ENCODE measurements around the gene ANAPC13. TPM values are rescaled to one million over a fixed set of nuclear protein-coding genes. Genes with fewer than 3 reads are reported as not detected.
A peak's percentile ranks its signal among the peaks of the same experiment; 100 is the strongest.

The ANAPC13 gene
- total RNA-seq, 2 experiments from 2014 or later, result 29.8 to 50.6 TPM

DNA sequence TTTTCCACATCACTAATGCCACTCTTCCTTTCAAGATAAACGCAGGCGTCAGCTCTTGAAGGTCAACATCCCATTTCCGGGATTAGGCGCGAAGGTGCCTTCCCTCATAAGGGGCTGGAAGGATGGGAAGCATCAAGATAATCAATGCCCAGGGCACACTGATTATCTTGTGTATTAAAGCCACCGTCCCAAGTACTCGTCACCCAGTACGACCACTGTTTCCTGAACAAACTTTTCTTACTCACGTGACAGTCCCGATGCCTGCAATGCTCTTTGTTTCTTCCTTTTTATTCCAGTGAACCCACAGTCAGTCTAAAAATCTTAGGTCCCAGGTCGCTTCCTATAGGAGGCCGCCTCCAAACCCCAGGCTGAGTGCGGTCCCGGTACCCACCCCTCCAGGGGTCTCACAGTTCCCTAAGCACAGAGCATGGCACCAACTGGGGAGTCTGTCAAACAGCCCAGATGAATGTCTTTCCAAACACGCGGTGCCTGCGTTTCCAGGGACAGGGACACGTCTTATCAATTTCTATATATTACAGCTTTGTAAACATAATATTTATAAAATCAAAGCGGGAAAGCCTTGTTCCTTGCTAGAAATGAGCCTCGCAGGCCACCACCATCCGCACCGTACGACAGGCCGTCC is 589 bp downstream of the ANAPC13 start:
- peaks cover 46% of the 10 kb centered on the region for H3K36me3 ChIP-seq (ENCODE audit: insufficient read depth, low read length)
- H4K20me1 ChIP-seq (ENCODE audit: insufficient read depth, low read length), result no peaks in the 10 kb centered on the region
- peaks cover 23% of the 10 kb centered on the region for H3K4me1 ChIP-seq (ENCODE audit: insufficient read depth, low read length, poor library complexity, severe bottlenecking)
- peak overlapping the region; percentile 81 for H3K4me3 ChIP-seq (ENCODE audit: low read depth, low read length, poor library complexity, severe bottlenecking)
- H3K79me2 ChIP-seq (ENCODE audit: insufficient read depth, low read depth, low read length), result peaks cover 60% of the 10 kb centered on the region
- BruUV-seq (replicated peaks), result TSS peak; percentile 72
- H2AFZ ChIP-seq (ENCODE audit: low read length), result peak overlapping the region; percentile 64
- H3K27ac ChIP-seq (ENCODE audit: low read depth, low read length, poor library complexity, severe bottlenecking), result peak overlapping the region; percentile 83
- POLR2A ChIA-PET, result interaction anchor here (1.1 to 2.5 kb wide), 3 partner anchors 8 to 248 kb away, joined by 3 to 11 read pairs (median 6); no protein-coding TSS in a partner anchor
- H3K4me2 ChIP-seq (ENCODE audit: low read length), result peak overlapping the region; percentile 94
- no peaks in the 10 kb centered on the region for H3K9me2 ChIP-seq (ENCODE audit: insufficient read depth, low read length)
- CTCF ChIA-PET (ENCODE audit: unreplicated experiment), result interaction anchor here (1.0 kb wide), 1 partner anchor 913 kb away, joined by 3 read pairs; no protein-coding TSS in a partner anchor
- TF ChIP-seq EZH2phosphoT487 (IDR thresholded peaks at IDR 0.05; ENCODE audit: borderline replicate concordance, low read depth, low read length) (no peak), CTCF (conservative IDR thresholded peaks at IDR 0.05; ENCODE audit: low read length) (no peak)
- H3K9me3 ChIP-seq (ENCODE audit: low read length), result no peaks in the 10 kb centered on the region
- intact Hi-C loops (cut with micrococcal nuclease; ENCODE audit: unreplicated experiment), result loop anchor here (5.0 to 10.0 kb wide), 3 partner anchors 678 to 1763 kb away; partner anchors contain the start of genes NPHP3, SRPRB and TOPBP1
- DNase-seq (ENCODE audit: low spot score), result no peak

DNA sequence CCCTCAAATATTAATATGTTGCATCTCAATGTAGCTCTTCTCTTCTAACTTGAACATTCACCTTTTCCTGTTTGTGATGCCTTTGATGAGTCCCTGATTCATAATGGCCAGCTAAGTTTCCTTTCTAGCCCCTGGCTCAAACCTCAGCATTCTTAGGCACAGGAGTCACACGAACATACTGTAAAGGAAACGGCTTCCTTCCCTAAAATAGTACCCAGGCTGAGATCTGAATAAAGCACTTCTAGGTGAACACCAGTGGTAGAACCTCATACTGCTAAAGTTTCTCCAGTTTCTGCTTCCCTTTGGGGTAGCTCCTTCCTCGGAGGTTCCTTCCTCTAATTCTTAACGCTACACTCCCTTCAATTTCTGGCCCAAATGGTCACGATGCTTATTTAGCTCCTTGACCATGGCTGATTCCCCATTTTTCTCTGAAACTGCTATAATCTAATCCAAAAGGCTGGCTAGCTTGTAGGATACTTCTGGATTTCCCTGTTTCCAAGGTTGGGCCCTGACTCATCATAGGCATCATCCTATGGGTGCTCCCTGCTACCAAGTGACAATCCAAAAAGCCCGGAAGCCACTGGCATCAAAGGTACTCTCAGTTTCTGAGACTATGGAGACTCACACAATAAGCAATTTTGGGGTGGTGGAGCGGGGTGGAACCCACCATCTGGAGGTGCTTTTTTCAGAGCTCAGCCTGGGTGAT is 2.4 kb downstream of the ANAPC13 start:
- H3K9me2 ChIP-seq (ENCODE audit: insufficient read depth, low read length), result no peaks in the 10 kb centered on the region
- peaks cover 48% of the 10 kb centered on the region for H3K79me2 ChIP-seq (ENCODE audit: insufficient read depth, low read depth, low read length)
- POLR2A ChIA-PET, result interaction anchor here (0.7 to 1.3 kb wide), 5 partner anchors 9 to 180 kb away, joined by 3 to 9 read pairs (median 5); no protein-coding TSS in a partner anchor
- peak overlapping the region; percentile 94 for H3K4me2 ChIP-seq (ENCODE audit: low read length)
- H3K4me3 ChIP-seq (ENCODE audit: low read depth, low read length, poor library complexity, severe bottlenecking), result peak overlapping the region; percentile 81
- no TSS peak for BruUV-seq (replicated peaks)
- TF ChIP-seq CTCF (conservative IDR thresholded peaks at IDR 0.05; ENCODE audit: low read length) (no peak), EZH2phosphoT487 (IDR thresholded peaks at IDR 0.05; ENCODE audit: borderline replicate concordance, low read depth, low read length) (no peak)
- no peak overlapping the region for H2AFZ ChIP-seq (ENCODE audit: low read length)
- peaks cover 65% of the 10 kb centered on the region for H3K36me3 ChIP-seq (ENCODE audit: insufficient read depth, low read length)
- CTCF ChIA-PET (ENCODE audit: unreplicated experiment), result no interaction called here
- H3K4me1 ChIP-seq (ENCODE audit: insufficient read depth, low read length, poor library complexity, severe bottlenecking), result peaks cover 23% of the 10 kb centered on the region
- intact Hi-C loops (cut with micrococcal nuclease; ENCODE audit: unreplicated experiment), result loop anchor here (10.0 kb wide), 1 partner anchor 819 kb away; the partner anchor contains the start of gene TOPBP1
- DNase-seq (ENCODE audit: low spot score), result no peak
- no peaks in the 10 kb centered on the region for H3K9me3 ChIP-seq (ENCODE audit: low read length)
- no peaks in the 10 kb centered on the region for H4K20me1 ChIP-seq (ENCODE audit: insufficient read depth, low read length)
- H3K27ac ChIP-seq (ENCODE audit: low read depth, low read length, poor library complexity, severe bottlenecking), result no peak overlapping the region
